ENCODE data around the gene HNRNPA3.

GRCh38 chr2:177243073-177243472 is 30.5 kb downstream of the HNRNPA3 start:
- TF ChIP-seq YY1 (IDR thresholded peaks at IDR 0.05; ENCODE audit: low read depth) (no peak), TEAD4 (IDR thresholded peaks at IDR 0.05) (no peak), TAF1 (IDR thresholded peaks at IDR 0.05; ENCODE audit: low read depth) (no peak), CREB1 (IDR thresholded peaks at IDR 0.05; ENCODE audit: low read depth) (no peak), EP300 (IDR thresholded peaks at IDR 0.05; ENCODE audit: borderline replicate concordance) (no peak), NFIC (IDR thresholded peaks at IDR 0.05) (no peak), REST (IDR thresholded peaks at IDR 0.05; ENCODE audit: low read depth) (no peak), TCF12 (IDR thresholded peaks at IDR 0.05; ENCODE audit: low read depth) (no peak), CEBPB (IDR thresholded peaks at IDR 0.05) (no peak), MAX (IDR thresholded peaks at IDR 0.05) (no peak), RAD21 (IDR thresholded peaks at IDR 0.05; ENCODE audit: low read depth) (no peak), USF1 (IDR thresholded peaks at IDR 0.05) (no peak), EGR1 (IDR thresholded peaks at IDR 0.05) (no peak)
